Measurements from ENCODE around the gene GPRC5C. TPM values are rescaled to one million over a fixed set of nuclear protein-coding genes. Genes with fewer than 3 reads are reported as not detected.

The GPRC5C gene
- total RNA-seq, 4 donors from 2014 or later = 12.6 to 23.6 (median 14.5) TPM

DNA sequence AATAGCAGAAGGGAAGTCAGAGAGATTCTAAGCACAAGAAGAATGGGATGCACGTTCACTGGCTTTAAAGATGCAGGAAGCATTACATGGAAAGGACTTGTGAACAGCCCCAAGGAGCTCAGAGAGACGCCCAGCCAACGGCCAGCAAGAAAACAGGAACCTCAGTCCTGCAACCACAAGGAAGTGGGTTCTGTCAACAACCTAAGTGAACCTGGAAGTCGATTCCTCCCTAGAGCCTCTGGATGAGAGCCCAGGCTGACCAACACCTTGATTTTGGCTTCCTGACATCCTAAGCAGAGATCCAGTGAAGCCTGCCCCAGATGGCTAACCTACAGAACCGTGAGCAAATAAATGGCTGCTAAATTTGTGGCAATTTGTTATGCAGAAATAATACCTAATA lies 40.1 kb upstream of the GPRC5C start:
- DNase-seq (ENCODE audit: extremely low spot score) = no peak
- Histone ChIP-seq H3K4me3 (no peak overlapping the region), H3K27ac (replicated peaks in 1 of 4) (no peak overlapping the region), H3K9me3 (peaks cover 0 to 3% (median 0%) of the 10 kb centered on the region in 4 donors), H3K36me3 (no peaks in the 10 kb centered on the region), H3K27me3 (no peaks in the 10 kb centered on the region), H3K4me1 (peaks cover 0 to 4% (median under 1%) of the 10 kb centered on the region in 4 donors)
- WGBS = 77% methylated on average over 5 of the region's 5 CpGs
- intact Hi-C loops (cut with DNase I) = no loop called here
- TF ChIP-seq, protein P1, sequence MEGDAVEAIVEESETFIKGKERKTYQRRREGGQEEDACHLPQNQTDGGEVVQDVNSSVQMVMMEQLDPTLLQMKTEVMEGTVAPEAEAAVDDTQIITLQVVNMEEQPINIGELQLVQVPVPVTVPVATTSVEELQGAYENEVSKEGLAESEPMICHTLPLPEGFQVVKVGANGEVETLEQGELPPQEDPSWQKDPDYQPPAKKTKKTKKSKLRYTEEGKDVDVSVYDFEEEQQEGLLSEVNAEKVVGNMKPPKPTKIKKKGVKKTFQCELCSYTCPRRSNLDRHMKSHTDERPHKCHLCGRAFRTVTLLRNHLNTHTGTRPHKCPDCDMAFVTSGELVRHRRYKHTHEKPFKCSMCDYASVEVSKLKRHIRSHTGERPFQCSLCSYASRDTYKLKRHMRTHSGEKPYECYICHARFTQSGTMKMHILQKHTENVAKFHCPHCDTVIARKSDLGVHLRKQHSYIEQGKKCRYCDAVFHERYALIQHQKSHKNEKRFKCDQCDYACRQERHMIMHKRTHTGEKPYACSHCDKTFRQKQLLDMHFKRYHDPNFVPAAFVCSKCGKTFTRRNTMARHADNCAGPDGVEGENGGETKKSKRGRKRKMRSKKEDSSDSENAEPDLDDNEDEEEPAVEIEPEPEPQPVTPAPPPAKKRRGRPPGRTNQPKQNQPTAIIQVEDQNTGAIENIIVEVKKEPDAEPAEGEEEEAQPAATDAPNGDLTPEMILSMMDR (IDR thresholded peaks at IDR 0.05) = no peak
- TF ChIP-seq POLR2AphosphoS5 (IDR thresholded peaks at IDR 0.05) (no peak), EP300 (IDR thresholded peaks at IDR 0.05) (no peak), POLR2A (IDR thresholded peaks at IDR 0.05; ENCODE audit: low read depth) (no peak)

GRCh38 chr17:74392848-74393247 lies 39.0 kb upstream of the GPRC5C start:
- peaks cover 0 to 3% (median 0%) of the 10 kb centered on the region in 4 donors for H3K9me3 ChIP-seq
- H3K36me3 ChIP-seq = no peaks in the 10 kb centered on the region
- no peaks in the 10 kb centered on the region for H3K4me1 ChIP-seq
- H3K27me3 ChIP-seq = no peaks in the 10 kb centered on the region
- TF ChIP-seq EP300 (IDR thresholded peaks at IDR 0.05) (no peak), POLR2AphosphoS5 (IDR thresholded peaks at IDR 0.05) (no peak), POLR2A (IDR thresholded peaks at IDR 0.05; ENCODE audit: low read depth) (no peak)
- TF ChIP-seq, protein P1 (IDR thresholded peaks at IDR 0.05) = no peak
- intact Hi-C loops (cut with DNase I) = no loop called here
- 64% methylated on average over 4 of the region's 5 CpGs for WGBS
- H3K27ac ChIP-seq (replicated peaks in 1 of 4) = no peak overlapping the region
- H3K4me3 ChIP-seq = no peak overlapping the region
- no peak for DNase-seq (ENCODE audit: extremely low spot score)

- Histone ChIP-seq H3K36me3 (no peaks in the 10 kb centered on the region), H3K27ac (replicated peaks in 1 of 4) (no peak overlapping the region), H3K4me1 (no peaks in the 10 kb centered on the region), H3K27me3 (no peaks in the 10 kb centered on the region), H3K9me3 (peaks cover 0 to 3% (median 0%) of the 10 kb centered on the region in 4 donors), H3K4me3 (no peak overlapping the region)
- TF ChIP-seq EP300 (IDR thresholded peaks at IDR 0.05) (no peak), POLR2AphosphoS5 (IDR thresholded peaks at IDR 0.05) (no peak)
- intact Hi-C loops (cut with DNase I) = no loop called here
- 57% methylated on average over 6 of the region's 6 CpGs for WGBS
- no peak for DNase-seq (ENCODE audit: extremely low spot score)
These were observed 38.4 kb upstream of the GPRC5C start for GRCh38 chr17:74393346-74393942.

DNA sequence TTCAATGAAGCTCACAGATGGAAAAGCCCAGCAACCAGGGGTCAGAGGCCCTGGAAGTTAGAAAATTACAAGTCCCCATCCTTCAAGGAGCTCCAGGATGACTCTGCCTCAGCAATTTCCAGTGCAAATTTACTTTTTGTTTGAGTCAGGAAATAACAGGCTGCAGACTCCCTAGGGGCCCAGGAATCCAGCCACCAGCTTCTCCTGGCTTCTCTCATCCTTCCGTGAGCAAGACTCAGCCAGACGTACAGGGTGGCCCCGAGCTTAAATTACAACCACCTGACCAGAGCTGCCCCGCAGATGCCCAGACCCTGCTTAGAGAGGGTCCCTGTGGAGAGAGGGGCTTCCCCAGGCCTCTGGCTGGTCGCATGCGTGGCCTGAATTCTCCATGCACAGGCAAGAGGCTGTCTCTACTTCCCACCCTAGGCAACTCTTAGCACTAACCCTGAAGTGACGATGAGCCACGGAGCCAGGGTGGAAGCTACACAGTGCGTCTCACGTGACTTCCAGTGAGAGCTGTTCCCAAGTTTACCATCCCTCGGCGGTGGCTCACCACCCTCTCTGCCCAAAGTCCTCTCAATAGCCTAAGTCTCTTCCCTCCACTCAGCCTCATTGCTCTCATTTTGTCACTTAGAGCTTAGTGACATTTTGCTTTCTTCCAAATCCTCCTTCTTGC lies 37.5 kb upstream of the GPRC5C start:
- intact Hi-C loops (cut with DNase I) = no loop called here
- DNase-seq (ENCODE audit: extremely low spot score) = no peak
- Histone ChIP-seq H3K4me3 (no peak overlapping the region), H3K27me3 (no peaks in the 10 kb centered on the region), H3K4me1 (no peaks in the 10 kb centered on the region), H3K9me3 (peaks cover 0 to 3% (median 0%) of the 10 kb centered on the region in 4 donors), H3K36me3 (no peaks in the 10 kb centered on the region), H3K27ac (replicated peaks in 1 of 4) (no peak overlapping the region)
- TF ChIP-seq EP300 (IDR thresholded peaks at IDR 0.05) (no peak), POLR2AphosphoS5 (IDR thresholded peaks at IDR 0.05) (no peak), POLR2A (IDR thresholded peaks at IDR 0.05; ENCODE audit: low read depth) (no peak)
- TF ChIP-seq, protein P1 (IDR thresholded peaks at IDR 0.05) = no peak
- WGBS = 82% methylated on average over 10 of the region's 12 CpGs

- intact Hi-C loops (cut with DNase I) = no loop called here
- WGBS = 94% methylated on average over 7 of the region's 7 CpGs
- TF ChIP-seq POLR2A (IDR thresholded peaks at IDR 0.05; ENCODE audit: low read depth) (no peak), EP300 (IDR thresholded peaks at IDR 0.05) (no peak), POLR2AphosphoS5 (IDR thresholded peaks at IDR 0.05) (no peak)
- TF ChIP-seq, protein P1 (IDR thresholded peaks at IDR 0.05) = no peak
- Histone ChIP-seq H3K4me3 (no peak overlapping the region), H3K4me1 (no peaks in the 10 kb centered on the region), H3K27me3 (no peaks in the 10 kb centered on the region), H3K27ac (replicated peaks in 1 of 4) (no peak overlapping the region), H3K9me3 (peaks cover 0 to 3% (median 0%) of the 10 kb centered on the region in 4 donors), H3K36me3 (no peaks in the 10 kb centered on the region)
- DNase-seq (ENCODE audit: extremely low spot score) = no peak
These were observed 36.9 kb upstream of the GPRC5C start for GRCh38 chr17:74394977-74395376.

Data from esophagus muscularis mucosa (tissue), 4 donors.